NAMALWA (cell line): ENCODE measurements around the gene RMC1.
"Not testable (repeated sequence)": the region's sequence is repeated elsewhere in the genome, so short reads cannot be mapped to it uniquely, and the experiment has no call there.

ENCODE experiments used
- DNase-seq: peaks from one replicate; pipeline ENCODE4 v3.0.0-alpha.2; 2015; ENCODE audit warnings: low spot score

Gene RMC1

DNA sequence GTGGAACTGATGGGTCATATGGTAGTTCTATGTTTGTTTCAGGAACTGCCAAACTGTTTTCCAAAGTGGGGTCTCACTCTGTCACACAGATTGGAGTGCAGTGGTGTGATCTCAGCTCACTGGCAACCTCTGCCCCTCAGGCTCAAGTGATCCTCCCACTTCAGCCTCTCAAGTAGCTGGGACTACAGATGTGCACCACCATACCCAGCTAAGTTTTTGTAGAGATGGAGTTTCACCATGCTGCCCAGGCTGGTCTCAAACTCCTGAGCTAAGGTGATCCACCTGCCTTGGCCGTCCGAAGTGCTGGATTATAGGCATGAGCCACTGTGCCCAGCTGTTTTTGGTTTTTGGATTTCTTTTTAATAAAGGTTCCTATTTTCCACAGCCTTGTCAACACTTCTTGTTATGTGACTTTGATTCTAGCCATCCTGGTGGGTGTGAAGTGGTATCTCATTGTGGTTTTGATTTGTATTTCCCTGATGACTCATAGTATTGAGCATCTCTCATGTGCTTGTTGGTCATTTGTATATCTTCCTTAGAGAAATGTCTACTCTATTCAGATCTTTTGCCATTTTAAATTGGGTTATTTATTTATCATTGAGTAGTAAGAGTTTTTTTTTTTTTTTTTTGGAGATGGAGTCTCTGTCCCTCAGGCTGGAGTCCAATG, 60.2 kb downstream of the RMC1 start:
- no peak for DNase-seq

DNA sequence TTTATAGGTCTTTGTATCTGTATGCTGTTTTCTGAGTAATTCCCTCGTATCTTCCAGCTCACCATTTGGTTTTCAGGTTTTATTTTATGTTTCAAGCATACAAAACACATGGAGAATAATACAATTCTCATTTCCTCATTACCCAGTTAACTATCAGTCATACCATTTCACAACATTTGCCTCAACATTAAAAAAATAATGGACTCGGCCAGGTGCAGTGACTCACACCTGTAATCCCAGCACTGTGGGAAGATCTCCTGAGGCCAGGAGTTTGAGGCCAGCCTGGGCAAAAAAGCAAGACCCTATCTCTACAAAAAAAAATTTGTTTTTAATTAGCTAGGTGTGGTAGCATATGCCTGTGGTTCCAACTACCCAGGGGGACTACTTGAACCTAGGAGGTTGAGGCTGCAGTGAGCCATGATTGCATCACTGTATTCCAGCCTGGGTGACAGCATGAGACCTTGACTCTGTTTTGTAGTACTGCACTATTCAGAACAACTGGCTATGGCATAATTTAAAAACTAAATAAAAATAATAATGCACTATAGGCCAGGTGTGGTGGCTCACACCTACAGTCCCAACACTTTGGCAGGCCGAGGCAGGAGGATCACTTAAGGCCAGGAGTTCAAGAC, 62.7 kb downstream of the RMC1 start:
- DNase-seq = no peak

DNA sequence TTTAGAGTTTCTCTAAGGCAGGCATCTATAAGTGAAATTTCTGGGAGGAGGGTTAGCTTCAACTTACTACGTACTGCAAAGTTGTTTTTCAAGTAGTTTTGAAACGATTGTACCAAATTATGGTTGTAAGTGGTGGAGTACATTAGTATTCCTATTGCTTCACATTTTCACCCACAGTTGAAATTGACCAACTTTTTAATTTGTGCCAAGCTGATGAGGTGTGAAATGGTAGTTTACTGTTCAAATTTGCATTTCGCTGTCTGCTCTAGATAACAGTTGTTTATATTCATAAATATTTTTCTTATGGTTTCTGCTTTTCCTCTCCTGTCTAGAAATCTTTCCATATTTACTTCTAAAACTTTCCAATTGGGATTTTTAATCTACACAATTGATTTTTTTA, 64.4 kb downstream of the RMC1 start:
- DNase-seq = no peak

DNA sequence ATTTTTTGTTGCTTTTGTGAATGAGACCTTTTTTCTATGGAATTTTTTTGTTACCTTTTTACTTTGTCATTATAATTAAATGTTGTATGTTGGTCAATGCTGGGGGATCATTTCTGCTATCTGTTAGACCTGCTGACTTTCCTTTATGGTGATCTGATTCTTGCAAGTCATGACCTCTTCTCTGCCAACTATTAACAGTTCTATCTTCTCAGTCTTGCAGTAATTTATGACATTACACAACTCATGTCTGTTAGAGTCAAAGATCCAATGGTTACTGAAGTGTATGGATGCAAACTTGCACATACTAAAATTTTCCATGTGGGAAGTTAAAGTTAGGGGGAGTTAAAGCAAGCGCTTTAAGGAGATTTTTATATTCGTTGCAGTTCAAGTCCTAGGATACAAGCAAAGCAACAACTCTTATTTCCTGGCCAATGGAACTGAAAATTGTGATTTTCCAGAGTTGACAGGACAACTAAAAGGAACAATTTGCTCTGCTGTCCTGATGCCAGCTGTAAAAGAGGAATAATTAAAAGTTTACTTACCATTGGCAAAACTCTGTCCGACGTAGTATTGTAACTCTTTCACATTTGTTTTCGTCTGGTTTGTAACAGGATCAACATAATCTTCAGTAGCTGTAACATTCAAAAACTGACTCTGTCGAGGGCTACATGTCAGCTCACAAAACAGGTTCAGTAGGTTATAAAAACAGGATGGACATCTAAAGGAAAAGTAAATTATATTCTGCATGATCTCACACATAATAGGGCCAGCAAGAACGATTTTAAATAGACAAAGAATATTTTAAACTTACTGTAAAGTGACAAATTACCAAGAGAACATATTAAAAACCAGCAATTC, 65.2 kb downstream of the RMC1 start:
- no peak for DNase-seq

DNA sequence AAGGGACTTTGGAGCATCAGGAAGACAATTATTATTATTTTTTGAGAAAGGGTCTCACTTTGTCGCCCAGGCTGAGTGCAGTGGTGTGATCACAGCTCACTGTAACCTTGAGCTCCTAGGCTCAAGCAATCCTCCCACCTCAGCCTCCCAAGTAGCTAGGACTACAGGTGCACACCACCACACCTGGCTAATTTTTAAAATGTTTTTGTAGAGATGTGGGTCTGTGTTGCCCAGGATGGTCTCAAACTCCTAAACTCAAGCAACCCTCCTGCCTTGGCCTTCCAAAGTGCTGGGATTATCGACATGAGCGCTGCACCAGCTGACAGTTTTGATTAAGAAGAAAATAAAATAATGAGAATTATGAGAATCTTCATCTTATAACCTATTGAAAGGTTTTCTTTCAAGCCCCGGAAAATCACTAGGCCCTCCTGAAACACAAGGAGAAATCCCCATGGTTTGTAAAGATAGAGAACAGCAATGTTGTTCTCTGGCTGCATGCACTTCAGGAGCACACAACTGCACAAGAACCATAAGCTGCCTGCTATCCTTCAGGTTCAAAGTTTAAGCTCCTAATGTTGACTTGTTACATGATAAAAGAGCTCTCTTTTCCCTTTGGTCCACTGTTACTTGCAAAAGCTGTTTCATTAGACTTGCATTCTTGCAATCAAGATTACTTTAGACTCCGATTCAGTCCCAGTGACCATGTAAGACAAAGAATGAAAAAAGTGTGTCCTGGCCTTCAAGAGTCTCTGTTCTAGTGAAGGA, 66.2 kb downstream of the RMC1 start:
- DNase-seq = no peak

DNA sequence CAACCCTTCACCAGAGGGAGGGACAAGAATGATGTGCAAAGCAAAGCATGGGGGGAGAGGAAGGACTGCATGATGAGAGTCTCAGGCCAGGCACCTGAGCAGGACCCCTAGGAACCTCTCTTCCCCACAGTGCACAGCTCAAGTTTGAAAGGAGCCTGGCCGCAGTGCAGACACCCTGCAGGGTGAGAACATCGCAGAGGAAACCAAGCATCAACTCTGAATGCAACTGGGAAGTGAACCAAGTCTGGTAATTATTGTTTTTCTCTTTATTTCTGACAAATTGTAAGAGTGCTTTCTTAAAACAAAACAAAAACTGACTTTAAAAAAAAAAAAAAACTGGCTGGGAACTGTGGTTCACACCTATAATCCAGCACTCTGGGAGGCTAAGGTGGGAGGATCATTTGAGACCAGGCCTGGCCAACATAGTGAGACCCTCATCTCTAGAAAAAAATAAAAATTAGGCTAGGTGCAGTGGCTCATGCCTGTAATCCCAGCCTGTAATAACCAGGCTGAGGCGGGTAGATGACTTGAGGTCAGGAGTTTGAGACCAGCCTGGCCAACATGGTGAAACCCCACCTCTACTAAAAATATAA, 67.7 kb downstream of the RMC1 start:
- DNase-seq = no peak

DNA sequence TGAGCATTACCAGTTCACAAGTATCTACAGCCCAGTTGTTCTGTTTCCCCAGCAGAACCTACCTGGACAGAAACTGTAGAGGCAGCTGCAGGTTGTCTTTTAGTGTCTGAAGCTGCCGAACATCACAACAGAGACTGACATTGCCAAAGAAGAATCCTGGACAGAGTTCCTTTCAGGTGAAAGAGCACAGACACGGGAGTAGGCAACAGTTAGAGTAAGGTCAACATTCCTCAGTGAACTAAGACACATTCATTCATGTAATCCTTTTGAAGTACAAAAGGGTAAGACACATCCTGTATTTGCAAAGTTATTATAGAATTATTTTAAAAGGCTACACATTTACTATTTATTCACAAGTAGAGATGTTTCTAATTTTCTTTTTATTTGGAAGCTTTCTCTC, 68.7 kb downstream of the RMC1 start:
- no peak for DNase-seq

DNA sequence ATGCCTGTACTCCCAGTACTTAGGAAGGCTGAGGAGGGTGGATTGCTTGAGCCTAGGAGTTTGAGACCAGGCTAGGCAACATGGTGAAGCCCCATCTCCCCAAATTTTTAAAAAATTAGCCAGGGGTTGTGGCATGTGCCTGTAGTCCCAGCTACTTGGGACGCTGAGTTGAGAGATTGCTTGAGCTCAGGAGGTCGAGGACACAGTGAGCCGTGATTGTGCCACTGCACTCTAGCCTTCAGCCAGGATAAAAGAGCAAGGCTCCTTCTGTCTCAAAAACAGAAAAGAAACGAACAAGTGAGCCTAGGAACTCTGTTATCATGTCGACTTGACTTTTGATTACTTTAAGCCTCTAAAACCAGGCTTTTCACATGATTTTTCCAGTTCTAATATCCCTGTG, 69.3 kb downstream of the RMC1 start:
- no peak for DNase-seq

DNA sequence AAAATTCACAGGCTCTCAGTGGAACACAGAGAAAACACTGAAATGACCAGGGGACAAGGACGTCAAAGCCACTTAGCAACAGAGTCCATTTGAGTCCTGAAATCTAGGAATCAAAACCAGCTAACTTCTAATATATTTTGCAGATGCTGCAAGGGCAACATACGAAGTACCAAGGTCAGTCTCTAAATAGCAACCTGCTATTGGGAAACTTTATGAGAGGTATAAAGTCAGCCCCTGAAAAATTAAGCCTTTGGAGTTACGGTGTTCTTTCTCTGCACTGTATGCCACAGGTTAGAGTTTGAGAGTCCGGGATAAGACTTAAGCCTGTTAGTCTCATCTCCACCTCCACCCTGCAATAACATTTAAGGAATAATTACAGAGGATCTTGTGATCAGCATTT, 69.7 kb downstream of the RMC1 start:
- no peak for DNase-seq

DNA sequence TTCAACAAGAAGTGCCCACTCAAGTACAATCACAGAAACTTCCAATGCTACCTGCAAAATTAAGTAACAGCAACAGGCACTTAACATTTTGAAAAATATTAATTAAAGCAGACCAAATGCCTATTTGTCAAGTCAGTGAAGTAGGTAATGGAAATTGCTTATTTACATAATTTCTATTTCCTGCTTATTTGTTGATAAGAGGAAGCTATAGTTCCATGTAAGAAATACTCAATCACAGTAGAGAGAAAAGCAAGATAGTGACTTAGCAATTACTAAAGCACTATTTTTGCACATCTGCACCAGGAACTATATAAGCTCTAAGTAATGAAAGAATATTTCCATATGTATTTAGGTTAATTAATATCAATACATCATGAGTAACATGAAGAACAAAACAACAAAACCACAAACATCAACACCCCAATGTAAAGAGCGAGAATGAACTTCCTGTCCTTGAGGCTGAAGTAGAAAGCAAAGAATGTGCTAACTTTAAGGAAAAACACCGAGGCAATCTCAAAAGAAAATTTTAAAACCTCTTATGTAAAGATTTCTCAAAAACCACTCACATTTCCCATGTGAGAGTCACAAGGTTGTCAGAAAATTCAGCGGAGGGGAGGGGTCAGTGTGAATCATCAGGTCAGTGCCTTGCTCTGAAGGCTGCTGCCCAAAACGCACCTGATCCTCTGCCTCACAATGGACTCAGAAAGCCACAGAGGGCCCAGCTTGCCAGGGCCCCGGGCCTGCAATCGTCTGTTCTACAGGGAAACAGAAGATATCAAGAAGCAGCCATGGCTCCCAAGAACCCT, 70.5 kb downstream of the RMC1 start:
- DNase-seq = no peak

DNA sequence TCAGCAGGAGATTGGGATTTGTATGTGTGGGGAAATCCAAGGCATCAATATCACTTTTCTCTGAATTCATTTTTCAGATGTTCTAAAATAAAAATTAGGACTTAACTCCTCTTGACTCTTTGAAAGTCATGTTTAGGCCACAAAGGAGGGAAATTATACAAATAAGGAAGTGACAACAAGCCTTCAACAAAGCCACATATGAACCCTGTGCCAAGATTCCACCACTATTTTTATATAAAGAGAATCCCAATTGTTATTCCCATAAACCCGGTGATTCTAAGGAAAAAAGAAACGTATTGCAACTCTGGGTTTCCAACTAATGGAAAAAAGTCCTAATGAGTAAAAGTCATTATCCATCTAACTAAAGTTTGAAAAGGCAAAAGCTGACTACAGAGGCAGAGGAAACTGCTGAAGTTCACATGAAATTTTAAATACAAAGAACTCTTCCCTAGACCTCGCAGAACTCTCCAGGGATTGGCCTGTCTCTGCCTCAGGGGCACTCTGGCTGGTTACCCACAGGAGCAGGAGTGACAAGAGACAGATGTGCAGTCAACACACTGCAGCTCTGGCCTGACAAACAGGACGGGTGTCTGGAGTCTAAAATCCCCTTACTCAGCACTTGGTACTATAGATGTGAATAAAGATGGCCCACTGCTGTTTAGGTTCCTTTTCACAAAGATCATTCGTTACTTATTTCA, 71.4 kb downstream of the RMC1 start:
- DNase-seq = no peak

DNA sequence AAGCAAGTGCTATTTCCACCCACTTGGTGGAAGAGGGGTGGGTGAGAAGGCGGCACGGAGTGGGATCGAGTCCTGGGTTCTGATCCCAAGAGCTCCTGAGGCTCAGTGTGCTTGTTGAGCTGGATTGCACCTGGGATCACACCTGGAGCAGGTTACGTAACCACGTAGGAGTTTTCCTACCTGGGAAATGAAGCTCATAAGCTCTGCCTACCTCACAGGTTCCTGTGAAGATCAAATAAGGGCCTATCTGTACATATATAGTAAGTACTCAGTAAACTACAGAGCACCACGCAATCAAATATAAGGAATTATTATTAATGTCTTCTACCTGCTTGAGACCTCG, 72.0 kb downstream of the RMC1 start:
- no peak for DNase-seq

DNA sequence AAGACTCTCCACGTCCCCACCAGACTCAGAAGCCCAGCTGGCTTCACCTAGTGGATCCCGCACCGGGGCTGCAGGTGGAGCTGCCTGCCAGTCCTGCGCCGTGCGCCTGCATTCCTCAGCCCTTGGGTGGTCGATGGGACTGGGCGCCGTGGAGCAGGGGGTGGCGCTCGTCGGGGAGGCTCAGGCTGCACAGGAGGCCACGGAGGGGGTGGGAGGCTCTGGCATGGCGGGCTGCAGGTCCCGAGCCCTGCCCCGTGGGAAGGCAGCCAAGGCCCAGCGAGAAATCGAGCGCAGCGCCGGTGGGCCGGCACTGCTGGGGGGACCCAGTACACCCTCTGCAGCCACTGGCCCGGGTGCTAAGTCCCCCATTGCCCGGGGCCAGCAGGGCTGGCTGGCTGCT, 74.2 kb downstream of the RMC1 start:
- DNase-seq = not testable (repeated sequence)

DNA sequence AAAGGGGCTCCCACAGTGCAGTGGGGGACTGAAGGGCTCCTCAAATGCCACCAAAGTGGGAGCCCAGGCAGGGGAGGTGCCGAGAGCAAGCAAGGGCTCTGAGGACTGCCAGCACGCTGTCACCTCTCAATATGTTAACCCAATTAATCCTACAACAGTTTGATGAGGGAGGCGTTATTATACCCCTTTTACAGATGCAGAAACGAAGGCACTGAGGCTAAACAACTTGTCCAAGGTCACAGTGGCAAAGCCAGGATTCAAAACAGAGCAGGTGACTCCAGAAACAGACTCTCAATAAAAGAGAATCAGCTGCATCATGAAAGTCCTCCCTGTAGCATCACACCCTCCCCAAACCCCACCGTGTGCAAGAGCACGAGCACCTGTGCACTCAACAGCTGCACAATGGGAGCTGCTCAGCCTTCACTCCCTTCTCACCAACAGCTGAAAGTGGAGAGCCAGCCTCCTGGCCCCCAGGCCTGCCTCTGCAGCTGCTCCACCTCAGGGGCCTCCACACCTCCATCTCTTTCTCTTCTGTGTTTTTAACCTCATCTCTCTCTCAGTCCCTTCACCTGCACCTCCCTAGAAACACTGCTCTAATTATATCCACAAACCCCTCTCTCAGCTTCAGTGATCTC, 74.9 kb downstream of the RMC1 start:
- DNase-seq = peak; percentile 24

DNA sequence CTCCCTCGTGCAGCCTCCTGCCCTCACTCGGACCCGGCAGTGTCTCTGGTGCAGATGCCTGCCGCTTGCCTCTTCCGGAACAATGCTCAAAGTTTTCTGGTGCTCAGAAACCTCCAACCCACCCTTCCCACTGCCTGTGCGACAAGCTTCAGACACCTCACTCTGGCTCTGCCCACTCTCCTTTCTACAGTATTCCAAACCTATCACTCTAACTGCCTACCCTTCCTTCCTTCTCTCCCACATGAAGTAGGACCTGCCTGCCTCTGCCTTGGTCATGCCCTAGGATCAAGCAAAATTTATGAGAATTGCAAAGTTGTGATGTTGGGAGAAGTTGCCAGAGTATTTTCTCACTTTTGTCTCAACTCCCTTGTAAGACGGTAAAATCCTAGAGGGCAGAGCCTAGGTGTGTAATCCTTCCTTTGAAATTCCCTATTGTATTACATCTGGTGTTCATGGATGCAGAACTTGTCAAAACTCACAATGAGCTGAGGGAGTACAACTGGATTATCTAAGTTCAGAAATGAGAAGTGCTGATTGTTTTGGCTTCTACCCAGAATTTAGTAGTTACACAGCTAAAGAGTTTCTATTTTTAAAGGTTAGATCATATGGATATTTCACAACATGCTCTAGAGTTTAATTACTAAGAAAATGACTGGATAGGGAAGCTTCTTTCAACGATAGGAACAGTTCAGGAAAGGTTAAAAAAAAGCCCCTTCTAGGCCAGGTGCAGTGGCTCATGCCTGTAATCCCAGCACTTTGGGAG, 75.8 kb downstream of the RMC1 start:
- no peak for DNase-seq

DNA sequence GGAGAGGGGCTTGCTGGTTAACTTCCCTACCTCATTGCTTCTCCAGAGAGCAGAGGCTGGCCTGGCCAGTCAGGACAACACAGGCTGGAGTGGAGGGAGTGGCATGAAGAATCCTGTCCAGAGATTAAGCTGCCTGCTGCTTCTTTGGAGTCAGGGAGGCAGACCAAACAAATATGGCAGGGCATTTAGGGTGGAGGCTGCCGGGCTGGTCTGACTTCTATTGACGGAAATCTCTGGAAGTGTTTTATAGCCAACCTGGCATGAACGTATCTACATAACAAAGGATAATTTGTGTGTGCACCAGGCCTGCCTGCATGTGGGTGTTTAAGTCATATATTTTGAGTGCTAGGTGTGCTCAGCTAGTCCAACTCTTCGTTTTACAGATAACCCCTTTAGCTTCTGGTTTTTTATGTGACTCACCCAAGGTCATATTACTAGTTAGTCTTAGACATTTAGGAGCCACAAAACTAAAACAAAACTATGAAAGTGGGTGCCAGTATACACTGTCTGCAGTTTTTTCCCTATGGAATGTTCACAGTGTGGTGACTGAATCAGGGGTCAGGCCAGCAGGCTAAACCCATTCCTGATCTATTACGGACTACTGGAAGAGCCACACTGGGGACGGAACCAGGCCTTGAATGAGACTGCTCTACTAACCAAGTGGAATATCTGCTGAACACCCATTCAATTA, 77.5 kb downstream of the RMC1 start:
- DNase-seq = no peak
